Breast epithelium (tissue), 3 donors: ENCODE results near the gene GNB5.

Experiments
- POLR2A ChIP-seq: fragments of 450-650 bp; IDR thresholded peaks from one replicate; pipeline ENCODE4 v1.6.1; 2016; ENCODE audit warnings: antibody characterized with exemption, mild to moderate bottlenecking, moderate library complexity
- TF ChIP-seq, protein P1 (sequence below), 3 donors: fragments of 450-650 bp; IDR thresholded peaks; one replicate each; pipeline ENCODE4 v1.5.1; 2016 to 2017; ENCODE audit warnings: antibody characterized with exemption in 3 of 3, mild to moderate bottlenecking in 3 of 3, moderate library complexity in 3 of 3

DNA sequence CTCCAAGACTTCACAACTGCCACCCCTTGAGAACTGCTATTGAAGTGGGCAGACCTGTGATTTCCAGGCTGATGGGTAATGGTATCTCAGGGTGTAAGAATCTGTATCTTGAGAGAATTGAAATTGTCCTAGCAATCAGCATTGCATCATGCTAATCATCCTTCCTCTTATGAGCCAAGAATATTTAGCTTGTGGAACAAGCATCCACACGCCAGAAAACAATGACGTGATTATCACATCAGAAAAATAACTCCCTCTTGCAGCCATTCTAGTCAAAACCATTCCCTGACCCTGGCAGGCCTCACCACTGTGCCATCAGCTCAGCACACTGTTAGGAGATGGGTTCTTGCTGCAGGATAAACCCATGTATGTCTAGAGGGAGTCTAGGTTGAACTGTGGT, 85.3 kb downstream of the GNB5 start:
- no peak for TF ChIP-seq POLR2A
- TF ChIP-seq, protein P1, sequence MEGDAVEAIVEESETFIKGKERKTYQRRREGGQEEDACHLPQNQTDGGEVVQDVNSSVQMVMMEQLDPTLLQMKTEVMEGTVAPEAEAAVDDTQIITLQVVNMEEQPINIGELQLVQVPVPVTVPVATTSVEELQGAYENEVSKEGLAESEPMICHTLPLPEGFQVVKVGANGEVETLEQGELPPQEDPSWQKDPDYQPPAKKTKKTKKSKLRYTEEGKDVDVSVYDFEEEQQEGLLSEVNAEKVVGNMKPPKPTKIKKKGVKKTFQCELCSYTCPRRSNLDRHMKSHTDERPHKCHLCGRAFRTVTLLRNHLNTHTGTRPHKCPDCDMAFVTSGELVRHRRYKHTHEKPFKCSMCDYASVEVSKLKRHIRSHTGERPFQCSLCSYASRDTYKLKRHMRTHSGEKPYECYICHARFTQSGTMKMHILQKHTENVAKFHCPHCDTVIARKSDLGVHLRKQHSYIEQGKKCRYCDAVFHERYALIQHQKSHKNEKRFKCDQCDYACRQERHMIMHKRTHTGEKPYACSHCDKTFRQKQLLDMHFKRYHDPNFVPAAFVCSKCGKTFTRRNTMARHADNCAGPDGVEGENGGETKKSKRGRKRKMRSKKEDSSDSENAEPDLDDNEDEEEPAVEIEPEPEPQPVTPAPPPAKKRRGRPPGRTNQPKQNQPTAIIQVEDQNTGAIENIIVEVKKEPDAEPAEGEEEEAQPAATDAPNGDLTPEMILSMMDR (IDR thresholded peaks at IDR 0.05) = no peak
